ENCODE results near the gene IKZF4.
"Not testable (repeated sequence)": the region's sequence is repeated elsewhere in the genome, so short reads cannot be mapped to it uniquely, and the experiment has no call there.

IKZF4 gene

DNA sequence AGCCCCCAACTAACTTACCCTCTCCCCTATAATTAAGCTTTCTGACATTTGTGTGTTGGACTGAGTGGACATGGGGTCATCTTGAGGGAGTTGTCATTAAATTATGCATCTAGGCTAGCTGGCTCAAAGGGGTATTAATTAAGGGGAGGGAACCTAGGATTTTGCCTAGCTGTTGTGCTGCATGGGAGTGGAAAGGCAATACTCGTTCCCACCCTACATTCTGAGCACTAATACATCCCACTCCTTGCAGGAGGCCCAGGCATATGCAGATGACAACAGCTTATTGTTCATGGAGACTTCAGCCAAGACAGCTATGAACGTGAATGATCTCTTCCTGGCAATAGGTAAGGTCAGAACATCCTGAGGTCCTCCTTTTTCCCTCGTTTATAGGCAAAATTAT lies 29.7 kb upstream of the IKZF4 start:
- H3K4me3 ChIP-seq (replicated peaks in 1 of 2; ENCODE audit: low read depth in 2 of 2, low read length in 2 of 2): no peak overlapping the region
- no peak for DNase-seq (ENCODE audit: low read depth in 2 of 2)
- TF ChIP-seq, protein P1, sequence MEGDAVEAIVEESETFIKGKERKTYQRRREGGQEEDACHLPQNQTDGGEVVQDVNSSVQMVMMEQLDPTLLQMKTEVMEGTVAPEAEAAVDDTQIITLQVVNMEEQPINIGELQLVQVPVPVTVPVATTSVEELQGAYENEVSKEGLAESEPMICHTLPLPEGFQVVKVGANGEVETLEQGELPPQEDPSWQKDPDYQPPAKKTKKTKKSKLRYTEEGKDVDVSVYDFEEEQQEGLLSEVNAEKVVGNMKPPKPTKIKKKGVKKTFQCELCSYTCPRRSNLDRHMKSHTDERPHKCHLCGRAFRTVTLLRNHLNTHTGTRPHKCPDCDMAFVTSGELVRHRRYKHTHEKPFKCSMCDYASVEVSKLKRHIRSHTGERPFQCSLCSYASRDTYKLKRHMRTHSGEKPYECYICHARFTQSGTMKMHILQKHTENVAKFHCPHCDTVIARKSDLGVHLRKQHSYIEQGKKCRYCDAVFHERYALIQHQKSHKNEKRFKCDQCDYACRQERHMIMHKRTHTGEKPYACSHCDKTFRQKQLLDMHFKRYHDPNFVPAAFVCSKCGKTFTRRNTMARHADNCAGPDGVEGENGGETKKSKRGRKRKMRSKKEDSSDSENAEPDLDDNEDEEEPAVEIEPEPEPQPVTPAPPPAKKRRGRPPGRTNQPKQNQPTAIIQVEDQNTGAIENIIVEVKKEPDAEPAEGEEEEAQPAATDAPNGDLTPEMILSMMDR (IDR thresholded peaks at IDR 0.05; ENCODE audit: low read depth, low read length): no peak

DNA sequence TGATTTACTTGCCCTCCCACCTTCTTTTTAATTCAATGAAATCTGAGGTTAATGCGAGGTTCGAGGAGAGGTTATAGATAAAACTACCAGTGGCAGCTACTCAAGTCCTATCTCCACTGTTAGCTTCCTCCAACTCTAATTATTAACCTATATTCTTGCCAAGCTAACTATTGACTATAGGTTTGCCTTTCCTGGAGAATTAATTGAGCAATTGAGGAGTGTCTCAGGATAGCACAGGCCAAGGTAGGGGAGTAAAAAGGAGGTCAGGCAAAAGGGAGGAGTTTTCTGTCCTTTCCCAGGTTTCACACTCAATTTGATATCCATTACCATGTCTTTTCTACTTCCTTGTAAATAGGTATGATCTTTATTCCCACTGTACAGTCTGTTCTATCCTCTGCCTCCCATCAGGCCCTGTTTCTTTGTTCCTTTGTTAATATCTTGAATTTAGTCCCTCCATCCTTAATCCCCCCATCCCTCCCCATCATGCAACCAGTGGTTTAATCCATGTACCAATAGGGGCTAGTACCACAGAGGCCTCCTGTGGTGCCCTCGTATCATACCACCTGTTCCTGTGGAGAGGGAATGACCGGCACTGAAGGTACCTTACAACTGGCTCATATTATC lies 27.5 kb upstream of the IKZF4 start:
- H3K4me3 ChIP-seq (replicated peaks in 1 of 2; ENCODE audit: low read depth in 2 of 2, low read length in 2 of 2): no peak overlapping the region
- no peak for DNase-seq (ENCODE audit: low read depth in 2 of 2)
- TF ChIP-seq, protein P1 (IDR thresholded peaks at IDR 0.05; ENCODE audit: low read depth, low read length): no peak

DNA sequence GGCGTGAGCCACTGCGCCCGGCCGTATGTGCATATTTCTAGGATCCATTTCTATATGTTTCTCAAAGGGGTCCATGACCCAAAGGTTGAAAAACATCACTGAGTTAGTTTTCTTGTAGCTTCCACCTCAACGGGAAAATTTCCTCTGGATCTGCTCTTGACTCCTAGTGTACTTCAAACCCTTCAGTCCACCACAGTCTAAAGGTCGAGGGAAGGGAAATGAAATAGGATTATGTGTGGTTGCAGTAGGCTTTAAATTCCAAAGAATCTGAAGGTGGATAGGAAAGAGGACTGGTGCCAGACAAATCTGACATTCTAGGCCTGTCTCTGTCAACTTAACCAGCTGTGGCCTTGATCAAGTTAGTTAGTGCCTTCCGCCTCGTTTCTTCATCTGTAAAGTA lies 25.5 kb upstream of the IKZF4 start:
- no peak overlapping the region for H3K4me3 ChIP-seq (replicated peaks in 1 of 2; ENCODE audit: low read depth in 2 of 2, low read length in 2 of 2)
- no peak for DNase-seq (ENCODE audit: low read depth in 2 of 2)
- TF ChIP-seq, protein P1 (IDR thresholded peaks at IDR 0.05; ENCODE audit: low read depth, low read length): no peak

DNA sequence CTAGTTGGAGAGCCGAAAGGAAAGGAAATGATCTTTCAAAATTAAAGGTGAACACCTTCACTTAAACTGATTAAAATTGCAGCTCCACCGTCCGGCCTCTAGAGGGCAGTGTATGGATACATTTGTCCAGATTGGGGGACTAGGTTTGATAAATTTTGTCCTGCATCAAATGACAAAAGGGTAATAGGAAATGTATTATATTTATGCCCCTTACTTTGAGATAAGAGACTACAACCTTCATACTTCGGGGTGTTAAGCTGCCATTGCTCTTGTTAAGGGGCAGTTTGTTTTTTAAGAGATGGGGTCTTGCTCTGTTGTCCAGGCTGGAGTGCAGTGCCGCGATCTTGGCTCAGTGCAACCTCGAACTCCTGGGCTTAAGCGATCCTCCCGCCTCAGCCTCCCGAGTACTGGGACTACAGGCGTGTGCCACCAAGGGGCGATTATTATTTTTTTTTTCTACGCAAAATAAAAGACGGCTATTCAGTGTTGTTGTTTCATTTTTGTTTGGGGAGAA lies 24.6 kb upstream of the IKZF4 start:
- TF ChIP-seq, protein P1 (IDR thresholded peaks at IDR 0.05; ENCODE audit: low read depth, low read length): peak; percentile 72
- peak; percentile 77 to 78 for DNase-seq (ENCODE audit: low read depth in 2 of 2)
- peak overlapping the region; percentile 59 to 83 for H3K4me3 ChIP-seq (replicated peaks in 1 of 2; ENCODE audit: low read depth in 2 of 2, low read length in 2 of 2)

DNA sequence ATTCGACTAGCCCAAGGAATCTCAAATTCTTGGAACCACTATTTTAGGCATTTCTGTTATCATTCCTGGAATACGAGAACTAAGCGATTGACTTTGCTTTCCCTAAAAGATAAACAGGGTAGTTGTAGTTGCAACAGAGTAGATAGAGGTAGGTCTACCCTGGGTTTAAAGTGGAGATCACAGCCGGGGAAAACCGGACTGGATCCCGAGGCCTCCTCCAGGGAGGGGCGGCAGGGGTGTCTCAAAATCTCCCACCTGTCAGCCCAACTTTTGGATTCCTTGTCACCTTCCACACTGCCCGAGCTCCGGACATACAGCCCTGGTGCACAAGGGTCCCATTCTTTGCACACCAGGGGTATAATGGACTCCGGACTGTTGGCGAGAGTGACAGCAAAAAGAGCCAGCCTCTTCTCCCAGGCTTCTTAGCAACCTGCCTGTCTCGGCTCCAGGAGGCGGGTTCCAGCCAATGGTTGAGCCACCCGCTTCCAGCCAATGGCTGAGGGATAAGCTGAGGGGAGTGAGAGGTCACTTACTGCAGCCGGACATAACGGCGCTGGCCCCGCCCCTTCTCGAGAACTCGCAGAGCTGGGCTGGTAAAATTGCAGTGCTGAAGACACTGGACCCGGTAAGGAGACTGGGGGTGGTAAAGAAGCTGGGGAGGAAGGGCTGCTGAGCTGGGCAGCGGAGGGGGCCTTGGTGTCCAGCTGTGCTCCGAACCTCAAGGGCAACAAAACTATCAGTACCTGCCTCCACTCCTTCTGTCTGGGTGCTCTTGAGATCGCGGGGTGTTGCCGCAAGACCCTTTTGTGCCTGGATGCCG lies 23.9 kb upstream of the IKZF4 start, which contains the start of gene SUOX:
SUOX (plus strand) TSS at position 562 of the 820 bp plus-strand sequence. CDS start 4,946 bp downstream, outside the sequence.
- peak within 1 kb of the TSS; percentile 59 to 83 for H3K4me3 ChIP-seq (replicated peaks in 1 of 2; ENCODE audit: low read depth in 2 of 2, low read length in 2 of 2)
- DNase-seq (ENCODE audit: low read depth in 2 of 2): peak; percentile 97 to 98
- TF ChIP-seq, protein P1 (IDR thresholded peaks at IDR 0.05; ENCODE audit: low read depth, low read length): no peak

DNA sequence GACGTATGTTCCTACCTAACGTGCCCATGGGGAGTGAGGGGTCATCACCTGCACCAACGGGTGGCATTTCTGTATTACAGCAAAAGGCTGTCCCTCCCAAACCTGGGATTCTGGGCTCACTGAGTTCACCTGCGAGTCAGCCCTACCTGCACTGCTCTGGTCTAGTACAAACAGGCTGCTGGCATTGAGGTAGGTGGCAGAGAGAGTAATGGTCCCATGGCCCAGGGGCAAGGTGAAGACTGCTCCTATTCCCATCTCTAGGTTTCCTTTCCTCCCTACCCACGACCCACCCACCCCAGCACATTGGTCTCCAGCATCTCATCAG lies 23.3 kb upstream of the IKZF4 start:
- peak overlapping the region; percentile 59 to 83 for H3K4me3 ChIP-seq (replicated peaks in 1 of 2; ENCODE audit: low read depth in 2 of 2, low read length in 2 of 2)
- TF ChIP-seq, protein P1 (IDR thresholded peaks at IDR 0.05; ENCODE audit: low read depth, low read length): no peak
- DNase-seq (ENCODE audit: low read depth in 2 of 2): no peak

DNA sequence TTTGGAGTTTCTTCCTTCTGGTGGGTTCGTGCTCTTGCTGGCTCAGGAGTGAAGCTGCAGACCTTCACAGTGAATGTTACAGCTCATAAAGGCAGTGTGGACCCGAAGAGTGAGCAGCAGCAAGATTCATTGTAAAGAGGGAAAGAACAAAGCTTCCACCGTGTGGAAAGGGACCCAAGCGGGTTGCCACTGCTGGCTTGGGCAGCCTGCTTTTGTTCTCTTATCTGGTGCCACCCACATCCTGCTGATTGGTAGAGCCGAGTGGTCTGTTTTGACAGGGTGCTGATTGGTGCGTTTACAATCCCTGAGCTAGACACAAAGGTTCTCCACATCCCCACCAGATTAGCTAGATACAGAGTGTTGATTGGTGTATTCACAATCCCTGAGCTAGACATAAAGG lies 21.3 kb upstream of the IKZF4 start:
- DNase-seq (ENCODE audit: low read depth in 2 of 2); H3K4me3 ChIP-seq (replicated peaks in 1 of 2; ENCODE audit: low read depth in 2 of 2, low read length in 2 of 2): not testable (repeated sequence)

DNA sequence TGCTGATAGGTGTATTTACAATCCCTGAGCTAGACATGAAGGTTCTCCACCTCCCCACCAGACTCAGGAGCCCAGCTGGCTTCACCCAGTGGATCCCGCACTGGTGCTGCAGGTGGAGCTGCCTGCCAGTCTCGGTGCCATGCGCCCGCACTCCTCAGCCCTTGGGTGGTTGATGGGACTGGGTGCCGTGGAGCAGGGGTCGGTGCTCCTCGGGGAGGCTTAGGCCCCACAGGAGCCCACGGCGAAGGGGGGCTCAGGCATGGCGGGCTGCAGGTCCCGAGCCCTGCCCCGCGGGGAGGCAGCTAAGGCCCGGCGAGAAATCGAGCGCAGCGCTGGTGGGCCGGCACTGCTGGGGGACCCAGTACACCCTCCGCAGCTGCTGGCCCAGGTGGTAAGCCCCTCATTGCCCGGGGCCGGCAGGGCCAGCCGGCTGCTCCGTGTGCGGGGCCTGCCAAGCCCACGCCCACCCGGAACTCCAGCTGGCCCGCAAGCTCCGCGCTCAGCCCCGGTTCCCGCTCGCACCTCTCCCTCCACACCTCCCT lies 20.8 kb upstream of the IKZF4 start:
- H3K4me3 ChIP-seq (replicated peaks in 1 of 2; ENCODE audit: low read depth in 2 of 2, low read length in 2 of 2); DNase-seq (ENCODE audit: low read depth in 2 of 2): not testable (repeated sequence)

Measured in cardiac fibroblast (primary cell).